OCI-LY3 (cell line): ENCODE measurements around the gene BCDIN3D.

Experiments
- H2AFZ ChIP-seq: fragments of 200-600, 300-600 bp; shearing (Covaris generic); 2 replicates; pipeline ENCODE4 v1.6.0; 2014; ENCODE audit warnings: antibody characterized with exemption, low read depth, low read length
- H3K27ac ChIP-seq: fragments of 200-600, 300-600 bp; sonication (generic); 2 replicates; pipeline ENCODE4 v1.5.1; 2014; ENCODE audit warnings: mild to moderate bottlenecking, low read length, moderate library complexity, mixed read lengths
- H3K27me3 ChIP-seq: fragments of 200-600, 300-600 bp; sonication (generic); 2 replicates; pipeline ENCODE4 v1.6.1; 2014; ENCODE audit warnings: low read depth, low read length, mixed read lengths
- H3K36me3 ChIP-seq: fragments of 200-600, 300-600 bp; sonication (generic); replicated peaks from 2 replicates; pipeline ENCODE3; 2014; ENCODE audit warnings: low read depth, low read length, mixed read lengths
- H3K4me1 ChIP-seq: fragments of 300-600, 200-600 bp; sonication (generic); 2 replicates; pipeline ENCODE4 v1.6.1; 2014; ENCODE audit warnings: low read length, mixed read lengths
- H3K4me2 ChIP-seq: fragments of 200-600, 300-600 bp; sonication (generic); 2 replicates; pipeline ENCODE4 v1.6.1; 2014; ENCODE audit warnings: low read length, mixed read lengths
- H3K4me3 ChIP-seq: fragments of 300-600, 200-600 bp; sonication (generic); 2 replicates; pipeline ENCODE4 v1.5.1; 2014; ENCODE audit warnings: antibody characterized with exemption, mild to moderate bottlenecking, low read length, moderate library complexity
- H3K79me2 ChIP-seq: fragments of 300-600, 200-600 bp; shearing (Covaris generic); 2 replicates; pipeline ENCODE4 v1.6.1; 2014; ENCODE audit warnings: mild to moderate bottlenecking, low read length, mixed read lengths
- H3K9ac ChIP-seq: fragments of 300-600, 200-600 bp; shearing (Covaris generic); 2 replicates; pipeline ENCODE4 v1.6.0; 2014; ENCODE audit warnings: mild to moderate bottlenecking, low read length, moderate library complexity
- H3K9me3 ChIP-seq: fragments of 200-600, 300-600 bp; shearing (Covaris generic); 2 replicates; pipeline ENCODE4 v1.6.1; 2014; ENCODE audit warnings: low read length, mixed read lengths; ENCODE audit not compliant: insufficient read depth
- H4K20me1 ChIP-seq: fragments of 200-600, 300-600 bp; sonication (generic); 2 replicates; pipeline ENCODE4 v1.6.1; 2016; ENCODE audit warnings: low read length, mixed read lengths; ENCODE audit not compliant: insufficient read depth
- CTCF ChIP-seq: fragments of 200-600, 300-600 bp; sonication (generic); IDR thresholded peaks from 2 replicates; pipeline ENCODE4 v1.5.1; 2014; ENCODE audit warnings: antibody characterized with exemption, low read length, low read depth
- EZH2phosphoT487 ChIP-seq: fragments of 200-600 bp; shearing (Covaris generic); IDR thresholded peaks from 2 replicates; pipeline ENCODE4 v1.6.1; 2018; ENCODE audit warnings: antibody characterized with exemption, mixed run types, low read depth

BCDIN3D gene

DNA sequence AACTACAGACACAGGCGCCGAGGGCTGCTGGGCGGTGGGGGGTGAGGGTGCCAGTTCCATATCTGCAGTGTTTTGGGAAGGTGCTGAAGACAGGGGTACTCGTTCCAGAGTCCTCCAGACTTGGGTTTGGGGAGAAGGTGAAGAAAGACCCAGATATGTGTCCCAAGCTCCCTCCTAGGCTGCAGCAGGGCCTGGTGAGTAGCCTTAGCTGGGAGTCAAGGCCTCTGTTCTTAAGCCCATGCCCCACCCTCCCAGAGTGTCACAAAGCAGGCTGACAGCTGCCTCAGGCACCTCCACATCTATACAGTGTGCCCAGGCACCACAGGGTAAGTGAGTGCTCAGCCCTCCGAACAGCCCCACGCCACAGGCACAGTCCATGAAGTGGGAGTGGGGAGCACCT is 19.0 kb downstream of the BCDIN3D start:
- Histone ChIP-seq H2AFZ (no peak overlapping the region), H3K27ac (no peak overlapping the region), H3K9ac (no peak overlapping the region), H3K9me3 (no peaks in the 10 kb centered on the region), H3K4me1 (peaks cover 21% of the 10 kb centered on the region), H3K4me3 (no peak overlapping the region), H3K4me2 (no peak overlapping the region), H4K20me1 (no peaks in the 10 kb centered on the region), H3K27me3 (no peaks in the 10 kb centered on the region), H3K79me2 (0 out of 2 replicates have a peak, but pooled peaks cover 7% of the 10 kb centered on the region), H3K36me3 (no peaks in the 10 kb centered on the region)
- TF ChIP-seq EZH2phosphoT487 (no peak), CTCF (no peak)

DNA sequence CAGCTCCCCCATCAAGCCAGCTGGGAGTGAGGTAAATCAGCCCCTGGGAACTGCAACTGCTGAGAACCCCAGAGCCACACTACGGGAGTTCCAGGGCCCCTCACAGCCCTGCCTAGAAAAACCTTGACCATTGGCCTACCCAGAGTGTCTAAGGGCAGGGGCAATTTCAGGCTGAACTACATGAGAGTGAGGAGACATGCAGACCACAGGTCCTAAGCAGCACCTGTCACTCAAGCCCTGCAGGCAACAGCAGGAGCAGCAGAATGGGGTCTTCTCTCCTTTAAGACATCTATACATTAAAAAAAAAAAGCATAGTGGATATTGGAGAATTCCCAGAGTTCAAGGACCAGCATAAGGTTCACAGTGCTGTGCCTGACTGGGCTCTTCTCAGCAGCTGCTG is 19.6 kb downstream of the BCDIN3D start:
- Histone ChIP-seq H3K4me1 (peaks cover 19% of the 10 kb centered on the region), H3K4me2 (no peak overlapping the region), H3K4me3 (no peak overlapping the region), H3K9me3 (no peaks in the 10 kb centered on the region), H2AFZ (no peak overlapping the region), H4K20me1 (no peaks in the 10 kb centered on the region), H3K9ac (no peak overlapping the region), H3K36me3 (no peaks in the 10 kb centered on the region), H3K27me3 (no peaks in the 10 kb centered on the region), H3K79me2 (0 out of 2 replicates have a peak, but pooled peaks cover 7% of the 10 kb centered on the region), H3K27ac (no peak overlapping the region)
- TF ChIP-seq CTCF (no peak), EZH2phosphoT487 (no peak)

DNA sequence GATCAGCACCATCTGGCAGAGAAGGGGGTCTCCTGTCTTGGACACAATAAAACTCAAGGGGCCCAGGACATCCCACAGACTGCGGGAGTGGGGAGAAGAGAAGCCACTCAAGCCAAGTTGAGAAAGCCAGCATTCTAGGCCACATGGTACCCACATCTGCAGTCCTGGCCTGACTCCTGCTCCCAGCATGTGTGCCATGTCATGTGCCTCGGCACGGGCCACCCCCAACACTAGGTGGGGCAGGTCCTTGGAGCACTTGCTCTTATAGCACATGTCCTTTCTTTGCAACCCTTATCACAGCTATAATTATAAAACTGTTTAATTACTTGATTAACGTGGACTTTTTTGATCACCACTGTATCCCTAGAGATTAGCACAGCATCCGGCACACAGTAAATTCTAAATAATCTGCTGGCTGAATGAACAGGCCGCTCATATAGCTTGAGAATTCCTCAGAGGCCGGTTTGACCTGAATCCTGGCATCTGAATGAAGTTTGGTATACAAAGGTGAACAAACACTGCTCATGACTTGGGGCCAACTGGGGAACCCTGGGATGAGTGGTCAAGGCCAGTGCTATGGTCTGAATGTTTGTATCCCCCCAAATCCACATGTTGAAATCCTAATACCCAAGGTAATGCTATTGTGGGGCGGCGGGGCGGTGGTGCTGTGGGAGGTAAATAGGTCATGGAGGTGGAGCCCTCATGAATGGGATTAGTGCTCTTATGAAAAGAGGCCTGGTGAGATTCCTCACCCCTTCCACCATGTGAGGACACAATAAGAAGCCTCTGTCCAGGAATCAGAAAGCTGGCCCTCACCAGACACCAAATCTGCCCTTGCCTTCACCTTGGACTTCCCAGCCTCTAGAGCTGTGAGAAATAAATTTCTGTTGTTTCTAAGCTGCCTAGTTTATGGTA is 21.3 kb downstream of the BCDIN3D start:
- H3K27ac ChIP-seq = peak overlapping the region; percentile 31
- no peaks in the 10 kb centered on the region for H3K9me3 ChIP-seq
- H3K36me3 ChIP-seq = no peaks in the 10 kb centered on the region
- H3K4me1 ChIP-seq = peaks cover 14% of the 10 kb centered on the region
- H2AFZ ChIP-seq = peak overlapping the region; percentile 57
- H3K27me3 ChIP-seq = no peaks in the 10 kb centered on the region
- peak overlapping the region; percentile 50 for H3K4me3 ChIP-seq
- H4K20me1 ChIP-seq = no peaks in the 10 kb centered on the region
- peak overlapping the region; percentile 31; the same call in 1 of the 2 replicates for H3K9ac ChIP-seq
- TF ChIP-seq EZH2phosphoT487 (no peak), CTCF (no peak)
- peak overlapping the region; percentile 57 for H3K4me2 ChIP-seq
- H3K79me2 ChIP-seq = no peaks in the 10 kb centered on the region

- H3K9ac ChIP-seq = no peak overlapping the region
- H2AFZ ChIP-seq = no peak overlapping the region
- H3K9me3 ChIP-seq = no peaks in the 10 kb centered on the region
- no peaks in the 10 kb centered on the region for H4K20me1 ChIP-seq
- no peak overlapping the region for H3K4me2 ChIP-seq
- no peaks in the 10 kb centered on the region for H3K79me2 ChIP-seq
- peaks cover 14% of the 10 kb centered on the region for H3K4me1 ChIP-seq
- H3K36me3 ChIP-seq = no peaks in the 10 kb centered on the region
- no peak overlapping the region for H3K4me3 ChIP-seq
- H3K27me3 ChIP-seq = no peaks in the 10 kb centered on the region
- TF ChIP-seq CTCF (no peak), EZH2phosphoT487 (no peak)
- no peak overlapping the region for H3K27ac ChIP-seq
These were observed 23.1 kb downstream of the BCDIN3D start for GRCh38 chr12:49819786-49820185.
